ENCODE data around the gene WFDC5. TPM values are rescaled to one million over a fixed set of nuclear protein-coding genes. Genes with fewer than 3 reads are reported as not detected.

Gene WFDC5
- total RNA-seq, 1 donor from 2014 or later: not detected

Other genes with a start within 250 kb of the WFDC5 start
- gene YWHAB, start 229.5 kb downstream of the WFDC5 start, total RNA-seq: 230 and 246 TPM in 2 replicates
- gene PABPC1L, start 205.1 kb downstream of the WFDC5 start, total RNA-seq: 101 and 106 TPM in 2 replicates
- 53.0 and 55.4 TPM in 2 replicates for gene TOMM34, start 154.8 kb downstream of the WFDC5 start, total RNA-seq
- 149 and 155 TPM in 2 replicates for gene STK4, start 148.7 kb downstream of the WFDC5 start, total RNA-seq
- 0.49 and 0.51 TPM in 2 replicates for gene KCNS1, start 14.0 kb downstream of the WFDC5 start, total RNA-seq
- gene WFDC12, start 9.3 kb upstream of the WFDC5 start, total RNA-seq: not detected in 2 replicates
- not detected in 2 replicates for gene PI3, start 59.7 kb upstream of the WFDC5 start, total RNA-seq
- not detected in 2 replicates for gene SEMG1, start 91.9 kb upstream of the WFDC5 start, total RNA-seq
- gene SEMG2, start 106.2 kb upstream of the WFDC5 start, total RNA-seq: not detected in 2 replicates
- gene SLPI, start 139.4 kb upstream of the WFDC5 start, total RNA-seq: not detected in 2 replicates
- gene RBPJL, start 191.7 kb upstream of the WFDC5 start, total RNA-seq: 0.18 TPM in 1 of 2 replicates, not detected in the other
- 2.0 and 2.1 TPM in 2 replicates for gene MATN4, start 193.1 kb upstream of the WFDC5 start, total RNA-seq
- gene SDC4, start 233.2 kb upstream of the WFDC5 start, total RNA-seq: 220 and 222 TPM in 2 replicates
- gene SYS1, start 248.0 kb upstream of the WFDC5 start, total RNA-seq: 25.6 and 26.4 TPM in 2 replicates